Right lobe of liver (tissue), 6 donors: ENCODE data around the gene WFDC8. TPM values are rescaled to one million over a fixed set of nuclear protein-coding genes. Genes with fewer than 3 reads are reported as not detected.

ENCODE experiments used
- ATAC-seq, 4 donors: fragments of 200-7000 bp; cut with Tn5 transposase; one replicate each; pipeline ENCODE4 v1.9.1; 2020; ENCODE audit warnings: mild to moderate bottlenecking in 4 of 4, moderate library complexity in 4 of 4
- DNase-seq, 3 donors: peaks; one replicate each; pipeline ENCODE4 v3.0.0-alpha.2; 2020
- H3K27ac ChIP-seq, 3 donors: fragments of 200-600 bp; one replicate each; pipeline ENCODE4 v1.8.0; 2022
- H3K27me3 ChIP-seq, 2 donors: fragments of 200-600 bp; one replicate each; pipeline ENCODE4 v1.8.0; 2022
- H3K36me3 ChIP-seq, 4 donors: fragments of 200-600 bp; sonication (generic) in 1 of 4; one replicate each; pipeline versions ENCODE4 v1.5.1 to v1.8.0; 2017 to 2022; ENCODE audit warnings: control low read depth in 1 of 4
- H3K4me1 ChIP-seq, 4 donors: fragments of 200-600 bp; sonication (generic) in 1 of 4; one replicate each; pipeline versions ENCODE4 v1.5.1 to v1.8.0; 2017 to 2022; ENCODE audit warnings: control low read depth in 1 of 4
- H3K4me3 ChIP-seq, 3 donors: fragments of 200-600 bp; one replicate each; pipeline ENCODE4 v1.8.0; 2022
- H3K9me3 ChIP-seq, 4 donors: fragments of 200-600 bp; sonication (generic) in 1 of 4; one replicate each; pipeline versions ENCODE4 v1.5.1 to v1.8.0; 2017 to 2022; ENCODE audit warnings: control low read depth in 1 of 4
- POLR2A ChIP-seq: fragments of 450-650 bp; IDR thresholded peaks from one replicate; pipeline ENCODE4 v1.6.1; 2017; ENCODE audit warnings: antibody characterized with exemption, mild to moderate bottlenecking
- WGBS: methylation state at CpG from one replicate; pipeline ENCODE4 v1.1.6; 2018; ENCODE audit warnings: low coverage, low lambda C conversion rate; ENCODE audit not compliant: insufficient coverage; ENCODE audit errors: missing lambda C conversion rate; 5-methylcytosine and 5-hydroxymethylcytosine counted together
- intact Hi-C, 2 donors: fragments of 100-400 bp; cut with DNase I; formaldehyde crosslinking; loops; one replicate each; pipeline versions ENCODE4 v1.11.2 to v1.14.1; 2022
- small RNA-seq, 2 experiments: library from RNA; depleted of rRNA; stranded (forward); fragments of <200 nt; gene quantifications; one replicate each; pipeline ENCODE3, GENCODE V24; 2016
- total RNA-seq, 6 experiments: library from RNA; depleted of rRNA in 2 of 6; stranded (reverse); fragments of >200 nt in 2 of 6; fragmentation: NEBNext Ultra II Directional in 3 of 6; extraction: Animal tissue kit (Norgen Biotek cat#: 25700) in 3 of 6; gene quantifications; one replicate each; pipeline versions ENCODE4 v1.1.0 to v1.2.4, GENCODE V29; 2016 to 2023
- TF ChIP-seq, protein P1 (sequence below), 4 donors: fragments of 200-600 bp in 3 of 4; fragments of 450-650 bp in 1 of 4; IDR thresholded peaks; one replicate each; pipeline versions ENCODE4 v1.5.1 to v1.8.0; 2016 to 2022; ENCODE audit warnings: antibody characterized with exemption in 4 of 4, mild to moderate bottlenecking in 2 of 4
- donor health status: DM: no; HTN: yes; CAD: no.
- donor health status: DM: no; HTN: no; CAD: no.
- donor health status: DM: no; HTN: no; CAD: no.
- donor health status: DM: no; HTN: yes; CAD: no.
- donor health status: DM: no; HTN: yes; CAD: no.

The WFDC8 gene
- total RNA-seq, 6 experiments from 2014 or later, result not detected

DNA sequence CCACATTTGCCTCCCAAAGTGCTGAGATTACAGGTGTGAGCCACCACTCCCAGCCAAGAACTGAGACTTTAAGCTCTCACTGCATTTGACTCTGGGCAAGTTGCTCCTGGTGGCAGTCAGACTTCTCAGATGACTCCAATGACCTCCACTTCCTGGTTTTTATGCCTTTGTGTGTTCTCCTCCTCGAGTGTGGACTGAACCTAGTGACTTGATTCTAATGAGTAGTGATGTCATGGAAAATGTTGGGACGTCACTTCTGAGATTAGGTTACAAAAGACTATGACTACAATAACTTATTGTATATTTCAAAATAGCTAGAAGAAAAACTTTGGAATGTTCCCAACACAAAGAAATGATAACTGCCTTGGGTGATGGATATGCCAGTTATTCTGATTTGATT is 75.7 kb downstream of the WFDC8 start:
- intact Hi-C loops, result no loop called here
- Histone ChIP-seq H3K4me1 (no peaks in the 10 kb centered on the region), H3K9me3 (no peaks in the 10 kb centered on the region), H3K27me3 (peaks cover 0 to 4% of the 10 kb centered on the region in 2 donors), H3K4me3 (no peak overlapping the region), H3K27ac (no peak overlapping the region), H3K36me3 (no peaks in the 10 kb centered on the region)
- WGBS, result 42% methylated on average over 2 of the region's 2 CpGs
- ATAC-seq (no peak), DNase-seq (no peak)
- TF ChIP-seq POLR2A, result no peak
- TF ChIP-seq, protein P1, sequence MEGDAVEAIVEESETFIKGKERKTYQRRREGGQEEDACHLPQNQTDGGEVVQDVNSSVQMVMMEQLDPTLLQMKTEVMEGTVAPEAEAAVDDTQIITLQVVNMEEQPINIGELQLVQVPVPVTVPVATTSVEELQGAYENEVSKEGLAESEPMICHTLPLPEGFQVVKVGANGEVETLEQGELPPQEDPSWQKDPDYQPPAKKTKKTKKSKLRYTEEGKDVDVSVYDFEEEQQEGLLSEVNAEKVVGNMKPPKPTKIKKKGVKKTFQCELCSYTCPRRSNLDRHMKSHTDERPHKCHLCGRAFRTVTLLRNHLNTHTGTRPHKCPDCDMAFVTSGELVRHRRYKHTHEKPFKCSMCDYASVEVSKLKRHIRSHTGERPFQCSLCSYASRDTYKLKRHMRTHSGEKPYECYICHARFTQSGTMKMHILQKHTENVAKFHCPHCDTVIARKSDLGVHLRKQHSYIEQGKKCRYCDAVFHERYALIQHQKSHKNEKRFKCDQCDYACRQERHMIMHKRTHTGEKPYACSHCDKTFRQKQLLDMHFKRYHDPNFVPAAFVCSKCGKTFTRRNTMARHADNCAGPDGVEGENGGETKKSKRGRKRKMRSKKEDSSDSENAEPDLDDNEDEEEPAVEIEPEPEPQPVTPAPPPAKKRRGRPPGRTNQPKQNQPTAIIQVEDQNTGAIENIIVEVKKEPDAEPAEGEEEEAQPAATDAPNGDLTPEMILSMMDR (IDR thresholded peaks at IDR 0.05), result no peak

DNA sequence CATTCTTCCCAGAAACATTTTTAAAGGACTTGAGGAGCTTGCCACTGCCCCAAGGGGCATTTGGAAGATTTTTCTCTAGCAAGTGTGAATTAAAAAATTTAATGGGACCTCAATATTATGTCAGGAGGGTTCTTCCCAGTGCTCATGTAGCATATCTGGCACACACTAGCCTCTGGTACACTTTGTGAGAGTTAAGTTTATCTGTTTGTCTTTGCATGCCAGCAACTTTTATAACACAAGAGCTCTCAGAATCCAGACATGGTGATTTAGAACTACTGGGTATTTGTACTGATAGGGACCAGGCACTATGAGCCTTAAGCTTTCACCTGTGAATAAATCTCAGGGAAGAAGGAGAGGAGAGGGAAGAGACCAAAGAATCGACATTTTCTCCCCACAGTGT is 76.5 kb downstream of the WFDC8 start:
- intact Hi-C loops, result no loop called here
- Histone ChIP-seq H3K9me3 (no peaks in the 10 kb centered on the region), H3K36me3 (no peaks in the 10 kb centered on the region), H3K27me3 (peaks cover 0 to 4% of the 10 kb centered on the region in 2 donors), H3K4me1 (no peaks in the 10 kb centered on the region), H3K4me3 (no peak overlapping the region), H3K27ac (no peak overlapping the region)
- no peak for DNase-seq
- ATAC-seq, result no peak
- WGBS, result 25% methylated on average over 1 of the region's 1 CpG
- TF ChIP-seq, protein P1 (IDR thresholded peaks at IDR 0.05), result no peak
- no peak for TF ChIP-seq POLR2A

Small RNA genes within 50 kb of the gene (small RNA-seq; reads per million reads assigned to genes)
- gene AL031663.1, result 0 reads per million in 2 experiments
- 0 reads per million in 2 experiments for gene HSPD1P21
- gene RNA5SP485, result 0 reads per million in 2 experiments

Other genes starting within 250 kb of the WFDC8 start
- 100 to 1,000 TPM in 4 of 6 experiments, 10 to 100 TPM in 2; 84.3 to 373 (median 116) TPM for gene SDC4, start 230.9 kb downstream of the WFDC8 start, total RNA-seq
- gene SYS1, start 216.1 kb downstream of the WFDC8 start, total RNA-seq, result 10 to 100 TPM; 16.6 to 26.2 (median 20.8) TPM
- not detected for gene TP53TG5, start 201.0 kb downstream of the WFDC8 start, total RNA-seq
- 1 to 10 TPM; 2.3 to 5.3 (median 3.3) TPM for gene DBNDD2, start 171.0 kb downstream of the WFDC8 start, total RNA-seq
- gene PIGT, start 163.1 kb downstream of the WFDC8 start, total RNA-seq, result 10 to 100 TPM; 35.7 to 58.4 (median 40.5) TPM
- 1 to 10 TPM in 4 of 6 experiments, under 1 TPM in 1, not detected in 1; 0.77 to 2.8 (median 1.8) TPM for gene WFDC2, start 109.5 kb downstream of the WFDC8 start, total RNA-seq
- gene SPINT3, start 63.7 kb downstream of the WFDC8 start, total RNA-seq, result not detected
- gene WFDC6, start 39.8 kb downstream of the WFDC8 start, total RNA-seq, result not detected
- gene EPPIN, start 31.9 kb downstream of the WFDC8 start, total RNA-seq, result not detected
- gene WFDC10A, start 50.5 kb upstream of the WFDC8 start, total RNA-seq, result not detected
- gene WFDC9, start 52.0 kb upstream of the WFDC8 start, total RNA-seq, result not detected
- not detected for gene WFDC11, start 91.0 kb upstream of the WFDC8 start, total RNA-seq
- not detected for gene WFDC13, start 122.8 kb upstream of the WFDC8 start, total RNA-seq
- gene WFDC10B, start 125.7 kb upstream of the WFDC8 start, total RNA-seq, result not detected
- gene SPINT4, start 143.1 kb upstream of the WFDC8 start, total RNA-seq, result not detected
- gene WFDC3, start 212.6 kb upstream of the WFDC8 start, total RNA-seq, result under 1 TPM in 2 of 6 experiments, not detected in 4; 0.49 to 0.73 TPM
- gene DNTTIP1, start 212.7 kb upstream of the WFDC8 start, total RNA-seq, result 10 to 100 TPM in 3 of 6 experiments, 1 to 10 TPM in 3; 7.5 to 15.7 (median 11.3) TPM
- gene UBE2C, start 233.4 kb upstream of the WFDC8 start, total RNA-seq, result 1 to 10 TPM in 4 of 6 experiments, under 1 TPM in 1, not detected in 1; 0.66 to 5.8 (median 3.7) TPM
- 1 to 10 TPM in 1 of 6 experiments, under 1 TPM in 2, not detected in 3; 0.37 to 3.5 (median 0.86) TPM for gene TNNC2, start 248.0 kb upstream of the WFDC8 start, total RNA-seq